ENCODE measurements around the gene GPER1. TPM values are rescaled to one million over a fixed set of nuclear protein-coding genes. Genes with fewer than 3 reads are reported as not detected.

Gene GPER1
- total RNA-seq, 1 experiment from 2014 or later = not detected

GRCh38 chr7:1078985-1079384 is 8.9 kb upstream of the GPER1 start:
- H3K9ac ChIP-seq (ENCODE audit: extremely low read depth, insufficient read length, low read length) = no peak overlapping the region
- no peaks in the 10 kb centered on the region for H3K4me1 ChIP-seq (ENCODE audit: insufficient read depth, low read length)
- no peak overlapping the region for H3K56ac ChIP-seq (ENCODE audit: insufficient read length, low read depth, low read length)
- H2BK120ac ChIP-seq (ENCODE audit: low read depth, low read length, poor library complexity, severe bottlenecking) = no peak overlapping the region
- H3K27me3 ChIP-seq (ENCODE audit: insufficient read depth, low read length) = no peaks in the 10 kb centered on the region
- no peak overlapping the region for H3K27ac ChIP-seq (ENCODE audit: insufficient read length, low read depth, low read length)
- H3K23ac ChIP-seq (ENCODE audit: insufficient read length, low read depth, low read length) = no peak overlapping the region
- H3K4me2 ChIP-seq (ENCODE audit: insufficient read depth, insufficient read length, low read length) = no peak overlapping the region
- H3K9me3 ChIP-seq (ENCODE audit: control insufficient read depth, low read depth, low read length) = no peaks in the 10 kb centered on the region
- peaks cover 0 to 8% of the 10 kb centered on the region in 2 experiments; a peak in 1 of 4 replicates for H3K4me1 Mint-ChIP-seq
- no peak overlapping the region for H3K4ac ChIP-seq (ENCODE audit: low read depth, low read length)
- no peaks in the 10 kb centered on the region for H3K79me2 ChIP-seq (ENCODE audit: insufficient read depth, low read length)
- no peak overlapping the region for H2BK12ac ChIP-seq (ENCODE audit: insufficient read length, low read depth, low read length)
- peaks cover 0 to 3% (median 0%) of the 10 kb centered on the region in 3 experiments; a peak in 2 of 7 replicates for H3K36me3 Mint-ChIP-seq (ENCODE audit: insufficient read depth in 1 of 3, low read depth in 3 of 3)
- H2BK20ac ChIP-seq (ENCODE audit: low read depth, low read length, poor library complexity, severe bottlenecking) = no peak overlapping the region
- no peaks in the 10 kb centered on the region for H3K9me3 Mint-ChIP-seq
- no peaks in the 10 kb centered on the region for H3K23me2 ChIP-seq (ENCODE audit: insufficient read length, low read depth, low read length, poor library complexity, severe bottlenecking)
- DNase-seq = no peak
- no peak overlapping the region for H4K91ac ChIP-seq (ENCODE audit: insufficient read length, low read depth, low read length)
- H2AFZ ChIP-seq (ENCODE audit: low read length) = no peak overlapping the region
- no peak for TF ChIP-seq CTCF (conservative IDR thresholded peaks at IDR 0.05)
- H2BK5ac ChIP-seq (ENCODE audit: insufficient read length, low read length) = peak overlapping the region; percentile 26
- no peak overlapping the region for H2AK5ac ChIP-seq (ENCODE audit: insufficient read length, low read length)
- H4K8ac ChIP-seq (replicated peaks; ENCODE audit: insufficient read length, low read depth, low read length) = no peak overlapping the region
- H3K14ac ChIP-seq (ENCODE audit: insufficient read depth, low read length) = 0 out of 2 replicates have a peak overlapping the region, but pooled peaks have one; percentile 40
- no CpG with 5 or more reads among the region's 15 CpGs for WGBS (ENCODE audit: extremely low coverage, insufficient read length, low lambda C conversion rate)
- H3K4me3 Mint-ChIP-seq = no peak overlapping the region
- no peak overlapping the region for H3K18ac ChIP-seq (ENCODE audit: insufficient read length, low read depth, low read length)
- no peak overlapping the region for H3T11ph ChIP-seq (ENCODE audit: low read length)
- no peak overlapping the region for H4K5ac ChIP-seq (ENCODE audit: insufficient read length, low read depth, low read length)
- no peaks in the 10 kb centered on the region for H4K20me1 ChIP-seq (ENCODE audit: control insufficient read depth, insufficient read depth, insufficient read length)
- H3K27me3 Mint-ChIP-seq (ENCODE audit: low read depth) = no peaks in the 10 kb centered on the region
- no peaks in the 10 kb centered on the region for H3K79me1 ChIP-seq (ENCODE audit: insufficient read depth, low read depth, low read length, poor library complexity, severe bottlenecking)
- H2BK15ac ChIP-seq (ENCODE audit: low read depth, low read length) = no peak overlapping the region
- peak overlapping the region in 1 of 3 experiments; percentile 51; a peak in 1 of 7 replicates for H3K27ac Mint-ChIP-seq

Measured in H9 (cell line).